H1 (cell line): ENCODE results near the gene NDUFB2. TPM values are rescaled to one million over a fixed set of nuclear protein-coding genes. Genes with fewer than 3 reads are reported as not detected.

Experiments used
- CTCF ChIA-PET: fragments of 300-600 bp; sonication (Branson Sonifier 250); formaldehyde crosslinking; loops from one replicate; lab custom pipeline; 2021; ENCODE audit not compliant: partially characterized antibody; lab: Charles Lee
- POLR2A ChIA-PET: fragments of 300-600 bp; sonication (Branson Sonifier 250); formaldehyde crosslinking; loops from one replicate; lab custom pipeline; 2021; ENCODE audit warnings: inconsistent platforms; ENCODE audit not compliant: partially characterized antibody; lab: Charles Lee
- DNase-seq, 2 experiments: peaks; one replicate each; pipeline versions ENCODE4 v3.0.0 to v3.0.0-alpha.2; 2010 to 2022; ENCODE audit warnings: low spot score in 2 of 2, low read depth in 1 of 2, mixed read lengths in 1 of 2
- FAIRE-seq: peaks from 2 replicates; lab custom pipeline; 2011; peaks lifted over from hg19 to GRCh38; lab: Jason Lieb, UNC
- H2AFZ ChIP-seq: 2 replicates; pipeline ENCODE4 v1.8.1; 2012; ENCODE audit warnings: low read length, inconsistent platforms
- H2AK5ac ChIP-seq: 2 replicates; pipeline ENCODE4 v1.6.1; 2013; ENCODE audit warnings: low read depth, low read length
- H2BK120ac ChIP-seq: replicated peaks from 2 replicates; pipeline ENCODE3; 2013; ENCODE audit warnings: low read depth, low read length, inconsistent platforms
- H2BK12ac ChIP-seq: 2 replicates; pipeline ENCODE4 v1.6.1; 2013; ENCODE audit warnings: low read depth, low read length
- H2BK15ac ChIP-seq: 2 replicates; pipeline ENCODE4 v1.6.1; 2013; ENCODE audit warnings: low read length
- H2BK20ac ChIP-seq: 2 replicates; pipeline ENCODE4 v1.6.1; 2013; ENCODE audit warnings: low read length
- H2BK5ac ChIP-seq: 2 replicates; pipeline ENCODE4 v1.6.1; 2013; ENCODE audit warnings: low read depth, low read length
- H3K14ac ChIP-seq: 2 replicates; pipeline ENCODE4 v1.6.1; 2013; ENCODE audit warnings: inconsistent platforms; ENCODE audit not compliant: insufficient read length
- H3K18ac ChIP-seq: 2 replicates; pipeline ENCODE4 v1.6.1; 2013; ENCODE audit warnings: low read length; ENCODE audit errors: extremely low read depth
- H3K23ac ChIP-seq: 2 replicates; pipeline ENCODE4 v1.6.1; 2013; ENCODE audit warnings: inconsistent platforms; ENCODE audit not compliant: insufficient read length
- H3K23me2 ChIP-seq: 2 replicates; pipeline ENCODE4 v1.6.1; 2013; ENCODE audit warnings: low read depth, low read length
- H3K27ac ChIP-seq: 2 replicates; pipeline ENCODE4 v1.6.1; 2011; ENCODE audit warnings: low read depth, low read length, inconsistent platforms
- H3K27me3 ChIP-seq, 4 experiments: replicated peaks in 1 of 4; 1 replicate in 1 of 4; 2 replicates in 3 of 4; pipeline versions ENCODE4 v1.6.1 to v1.8.1; 2011 to 2013; ENCODE audit warnings: low read length in 3 of 4, mild to moderate bottlenecking in 3 of 4, inconsistent platforms in 2 of 4, mixed read lengths in 2 of 4, moderate library complexity in 1 of 4; ENCODE audit not compliant: control insufficient read depth in 3 of 4, insufficient read depth in 3 of 4; ENCODE audit errors: extremely low read depth in 1 of 4
- H3K36me3 ChIP-seq, 4 experiments: 2 replicates each; pipeline versions ENCODE4 v1.6.1 to v1.8.1; 2011 to 2013; ENCODE audit warnings: mild to moderate bottlenecking in 4 of 4, low read length in 3 of 4, moderate library complexity in 2 of 4, control low read depth in 1 of 4, inconsistent platforms in 1 of 4; ENCODE audit not compliant: insufficient read depth in 4 of 4, control insufficient read depth in 2 of 4
- H3K4ac ChIP-seq: replicated peaks from 2 replicates; pipeline ENCODE3; 2013; ENCODE audit warnings: low read length, low read depth, mixed read lengths, inconsistent platforms; ENCODE audit not compliant: insufficient read length
- H3K4me1 ChIP-seq, 4 experiments: replicated peaks in 1 of 4; 1 replicate in 1 of 4; 2 replicates in 3 of 4; pipeline versions ENCODE4 v1.6.1 to v1.8.1; 2011 to 2013; ENCODE audit warnings: low read length in 3 of 4, inconsistent platforms in 2 of 4, mixed read lengths in 1 of 4; ENCODE audit not compliant: insufficient read depth in 4 of 4, control insufficient read depth in 3 of 4
- H3K4me2 ChIP-seq, 2 experiments: 2 replicates each; pipeline versions ENCODE4 v1.6.1 to v1.8.1; 2011 to 2013; ENCODE audit warnings: low read depth in 2 of 2, low read length in 2 of 2, control low read depth in 1 of 2, inconsistent platforms in 1 of 2, mild to moderate bottlenecking in 1 of 2; ENCODE audit not compliant: insufficient read depth in 1 of 2
- H3K4me3 ChIP-seq, 4 experiments: fragments of 200-600, 300-600 bp in 1 of 4; sonication (generic), shearing (Covaris generic), sonication (Bioruptor Twin) in 1 of 4; 2 replicates each; pipeline versions ENCODE4 v1.5.1 to v1.8.1; 2011 to 2016; ENCODE audit warnings: low read length in 4 of 4, low read depth in 3 of 4, control low read depth in 2 of 4, inconsistent platforms in 2 of 4, mild to moderate bottlenecking in 2 of 4, mixed read lengths in 1 of 4, moderate library complexity in 1 of 4; ENCODE audit not compliant: insufficient read depth in 2 of 4; ENCODE audit errors: extremely low read depth in 1 of 4
- H3K56ac ChIP-seq: replicated peaks from 2 replicates; pipeline ENCODE3; 2013; ENCODE audit warnings: low read depth, mild to moderate bottlenecking, mixed read lengths, low read length, inconsistent platforms; ENCODE audit not compliant: insufficient read length
- H3K79me1 ChIP-seq: 2 replicates; pipeline ENCODE4 v1.6.1; 2013; ENCODE audit warnings: low read depth, low read length, control low read depth
- H3K79me2 ChIP-seq, 2 experiments: 2 replicates each; pipeline versions ENCODE4 v1.6.1 to v1.8.1; 2012 to 2013; ENCODE audit warnings: low read length in 2 of 2, mild to moderate bottlenecking in 2 of 2, inconsistent platforms in 1 of 2; ENCODE audit not compliant: insufficient read depth in 2 of 2, control insufficient read depth in 1 of 2
- H3K9ac ChIP-seq, 4 experiments: replicated peaks in 1 of 4; 1 replicate in 1 of 4; 2 replicates in 3 of 4; pipeline versions ENCODE4 v1.6.1 to v1.8.1; 2011 to 2013; ENCODE audit warnings: low read depth in 3 of 4, low read length in 3 of 4, control low read depth in 2 of 4, mild to moderate bottlenecking in 2 of 4, moderate library complexity in 2 of 4, inconsistent platforms in 1 of 4; ENCODE audit errors: extremely low read depth in 1 of 4
- H3K9me3 ChIP-seq, 2 experiments: 2 replicates each; pipeline versions ENCODE4 v1.6.1 to v1.8.1; 2012 to 2013; ENCODE audit warnings: mild to moderate bottlenecking in 2 of 2, moderate library complexity in 2 of 2, control low read depth in 1 of 2, inconsistent platforms in 1 of 2, low read depth in 1 of 2, low read length in 1 of 2, mixed read lengths in 1 of 2; ENCODE audit not compliant: insufficient read depth in 2 of 2
- H4K20me1 ChIP-seq, 2 experiments: replicated peaks in 1 of 2; 2 replicates each; pipeline versions ENCODE3 to v1.8.1; 2011 to 2013; ENCODE audit warnings: inconsistent platforms in 2 of 2, low read length in 2 of 2, mild to moderate bottlenecking in 1 of 2; ENCODE audit not compliant: insufficient read depth in 2 of 2, control insufficient read depth in 1 of 2
- H4K5ac ChIP-seq: 2 replicates; pipeline ENCODE4 v1.6.1; 2013; ENCODE audit warnings: low read length, low read depth, mixed read lengths, inconsistent platforms; ENCODE audit not compliant: insufficient read length
- H4K8ac ChIP-seq: 2 replicates; pipeline ENCODE4 v1.8.0; 2013; ENCODE audit warnings: mild to moderate bottlenecking, moderate library complexity, low read length, inconsistent platforms; ENCODE audit not compliant: insufficient read depth; ENCODE audit errors: extremely low read depth
- H4K91ac ChIP-seq: replicated peaks from 2 replicates; pipeline ENCODE3; 2013; ENCODE audit warnings: low read length, mixed read lengths, inconsistent platforms; ENCODE audit not compliant: insufficient read length
- CHD2 ChIP-seq: IDR thresholded peaks from 2 replicates; pipeline ENCODE4 v1.6.1; 2012; ENCODE audit warnings: low read length, improper control_type of control experiment
- CREB1 ChIP-seq: IDR thresholded peaks from 2 replicates; pipeline ENCODE4 v1.6.1; 2012; ENCODE audit warnings: inconsistent platforms
- CTBP2 ChIP-seq: IDR thresholded peaks from 2 replicates; pipeline ENCODE4 v1.7.0; 2011; ENCODE audit warnings: borderline replicate concordance, mild to moderate bottlenecking, moderate library complexity, mixed read lengths, low read length; ENCODE audit not compliant: insufficient read depth, insufficient read length
- CTCF ChIP-seq, 3 experiments: IDR thresholded peaks; 1 replicate in 2 of 3; 2 replicates in 1 of 3; pipeline versions ENCODE4 v1.5.1 to v1.6.1; 2011; ENCODE audit warnings: low read length in 3 of 3, mild to moderate bottlenecking in 3 of 3, inconsistent platforms in 2 of 3, low read depth in 1 of 3, moderate library complexity in 1 of 3; ENCODE audit not compliant: insufficient read depth in 1 of 3; ENCODE audit errors: control extremely low read depth in 1 of 3
- EZH2 ChIP-seq: fragments of 200-600 bp; sonication (generic); IDR thresholded peaks from 2 replicates; pipeline ENCODE4 v1.7.1; 2012; ENCODE audit warnings: low read depth, mild to moderate bottlenecking, moderate library complexity, low read length, inconsistent platforms; ENCODE audit not compliant: severe bottlenecking
- GTF2F1 ChIP-seq: IDR thresholded peaks from 2 replicates; pipeline ENCODE4 v1.6.1; 2012; ENCODE audit warnings: low read depth, low read length, improper control_type of control experiment, borderline replicate concordance
- MAFK ChIP-seq: IDR thresholded peaks from 2 replicates; pipeline ENCODE4 v1.6.1; 2012; ENCODE audit warnings: low read depth, mild to moderate bottlenecking, improper control_type of control experiment, low read length
- POLR2A ChIP-seq, 2 experiments: IDR thresholded peaks; 1 replicate in 1 of 2; 2 replicates in 1 of 2; pipeline ENCODE4 v1.6.1; 2011; ENCODE audit warnings: low read depth in 2 of 2, low read length in 2 of 2, mild to moderate bottlenecking in 2 of 2; ENCODE audit errors: control extremely low read depth in 1 of 2
- POU5F1 ChIP-seq: IDR thresholded peaks from 2 replicates; pipeline ENCODE4 v1.6.1; 2011; ENCODE audit warnings: low read depth, mild to moderate bottlenecking, low read length, moderate library complexity
- RFX5 ChIP-seq: IDR thresholded peaks from 2 replicates; pipeline ENCODE4 v1.6.1; 2011; ENCODE audit warnings: low read depth, low read length, improper control_type of control experiment, borderline replicate concordance
- WGBS, 2 experiments: shearing (Covaris generic) in 1 of 2; methylation state at CpG; one replicate each; pipeline versions ENCODE4 v1.1.6 to v1.1.7; 2013 to 2015; ENCODE audit warnings: low lambda C conversion rate in 2 of 2, mixed read lengths in 2 of 2, inconsistent platforms in 1 of 2, low coverage in 1 of 2, missing lambda C conversion rate in 1 of 2; ENCODE audit not compliant: insufficient replicate concordance in 2 of 2, insufficient coverage in 1 of 2, insufficient read length in 1 of 2; ENCODE audit errors: extremely low coverage in 1 of 2, missing lambda C conversion rate in 1 of 2; 5-methylcytosine and 5-hydroxymethylcytosine counted together
- polyA plus RNA-seq, 7 experiments: library from polyadenylated mRNA; depleted of rRNA in 3 of 7; stranded (reverse) in 5 of 7; unstranded in 2 of 7; fragments of >200 nt in 5 of 7; fragments of 200-250 nt in 2 of 7; gene quantifications; 1 replicate in 5 of 7; 2 replicates in 1 of 7; 4 replicates in 1 of 7; pipeline versions ENCODE4 v1.2.1 to v1.2.3, GENCODE V29; 2011 to 2013; ENCODE audit warnings: missing spikeins in 2 of 7, mixed read lengths in 2 of 7
- total RNA-seq: library from RNA; stranded (reverse); fragmentation: NEBNext Ultra II Directional; extraction: Animal tissue kit (Norgen Biotek cat#: 25700); gene quantifications from 2 replicates; pipeline ENCODE4 v1.2.1, GENCODE V29; 2021

NDUFB2 gene
- total and polyA plus RNA-seq, 2 of the 8 experiments (the other 6 are each of a cell fraction or from before 2014, with no cell fraction given) = 168 to 881 TPM

GRCh38 chr7:140646931-140647647 lies 49.4 kb upstream of the NDUFB2 start:
- peak overlapping the region; percentile 88; the same call in 1 of the 2 replicates for H2BK15ac ChIP-seq
- H2BK5ac ChIP-seq = no peak overlapping the region; the same call in 1 of the 2 replicates
- H3K27ac ChIP-seq = no peak overlapping the region
- H3K23me2 ChIP-seq = no peaks in the 10 kb centered on the region
- no peak overlapping the region for H3K23ac ChIP-seq
- no peaks in the 10 kb centered on the region for H3K79me1 ChIP-seq
- no peak overlapping the region for H3K14ac ChIP-seq
- H3K4me1 ChIP-seq = peaks cover 0 to 6% (median 5%) of the 10 kb centered on the region in 4 experiments; a peak in 4 of 7 replicates
- peak overlapping the region; percentile 68; the same call in 1 of the 2 replicates for H2BK12ac ChIP-seq
- H3K9me3 ChIP-seq = no peaks in the 10 kb centered on the region
- H2BK20ac ChIP-seq = peak overlapping the region; percentile 61; the same call in 1 of the 2 replicates
- no peak overlapping the region for H4K8ac ChIP-seq
- no peak overlapping the region for H3K18ac ChIP-seq
- H2AFZ ChIP-seq = 0 out of 2 replicates have a peak overlapping the region, but pooled peaks have one; percentile 51
- no peaks in the 10 kb centered on the region for H3K36me3 ChIP-seq
- no peak overlapping the region for H2BK120ac ChIP-seq
- H3K4me3 ChIP-seq = no peak overlapping the region
- H4K5ac ChIP-seq = no peak overlapping the region
- peak in 1 of 2 experiments; percentile 78 for DNase-seq
- WGBS, 2 experiments = 43% methylated on average over 8 of the region's 8 CpGs; no CpG with 5 or more reads in 1 of the 2 experiments
- H3K4me2 ChIP-seq = no peak overlapping the region
- ChIA-PET POLR2A (interaction anchor here (1.0 kb wide), 1 partner anchor 17 kb away, joined by 3 read pairs; no protein-coding TSS in a partner anchor), CTCF (interaction anchor here (0.6 to 19.9 kb wide), 30 partner anchors 9 to 1408 kb away, joined by 3 to 322 read pairs (median 4); no protein-coding TSS in a partner anchor)
- H3K27me3 ChIP-seq = peaks cover 0 to 4% (median under 1%) of the 10 kb centered on the region in 4 experiments; a peak in 2 of 7 replicates
- H4K91ac ChIP-seq = peak overlapping the region; percentile 48
- no peak overlapping the region for H3K9ac ChIP-seq
- no peaks in the 10 kb centered on the region for H4K20me1 ChIP-seq
- H3K56ac ChIP-seq = no peak overlapping the region
- H3K79me2 ChIP-seq = no peaks in the 10 kb centered on the region
- FAIRE-seq = no peak
- H3K4ac ChIP-seq = no peak overlapping the region
- H2AK5ac ChIP-seq = no peak overlapping the region
- TF ChIP-seq CTCF (IDR thresholded peaks at IDR 0.05; ENCODE audit: control extremely low read depth in 1 of 3, insufficient read depth in 1 of 3, low read depth in 1 of 3, low read length in 3 of 3) (peak; percentile 77 to 95 (median 94)), EZH2 (no peak), MAFK (no peak), GTF2F1 (no peak), CTBP2 (no peak), CREB1 (no peak), POLR2A (IDR thresholded peaks at IDR 0.05; ENCODE audit: control extremely low read depth in 1 of 2, low read depth in 2 of 2, low read length in 2 of 2) (no peak), POU5F1 (no peak), CHD2 (no peak), RFX5 (no peak)
